Measurements from ENCODE around the gene HSD17B2.

Gene HSD17B2

GRCh38 chr16:82020051-82020450 is 15.0 kb upstream of the HSD17B2 start:
- no peak for DNase-seq

GRCh38 chr16:82023206-82023605 is 11.8 kb upstream of the HSD17B2 start:
- no peak for DNase-seq

- DNase-seq, result no peak
Observed at GRCh38 chr16:82024316-82024715, 10.7 kb upstream of the HSD17B2 start.

GRCh38 chr16:82024883-82025282 is 10.2 kb upstream of the HSD17B2 start:
- DNase-seq, result no peak

- DNase-seq, result no peak
Observed at GRCh38 chr16:82027629-82028064, 7.4 kb upstream of the HSD17B2 start.

- DNase-seq, result no peak
Observed at GRCh38 chr16:82031116-82032084, 3.7 kb upstream of the HSD17B2 start.

- no peak for DNase-seq
Observed at GRCh38 chr16:82033006-82033405, 2.0 kb upstream of the HSD17B2 start.

- DNase-seq, result no peak
Observed at GRCh38 chr16:82033683-82034300, 1.3 kb upstream of the HSD17B2 start.

GRCh38 chr16:82037251-82037650 is 2.2 kb downstream of the HSD17B2 start:
- DNase-seq, result no peak

GRCh38 chr16:82037666-82038065 is 2.6 kb downstream of the HSD17B2 start:
- no peak for DNase-seq

GRCh38 chr16:82040296-82040695 is 5.2 kb downstream of the HSD17B2 start:
- DNase-seq, result no peak

DNA sequence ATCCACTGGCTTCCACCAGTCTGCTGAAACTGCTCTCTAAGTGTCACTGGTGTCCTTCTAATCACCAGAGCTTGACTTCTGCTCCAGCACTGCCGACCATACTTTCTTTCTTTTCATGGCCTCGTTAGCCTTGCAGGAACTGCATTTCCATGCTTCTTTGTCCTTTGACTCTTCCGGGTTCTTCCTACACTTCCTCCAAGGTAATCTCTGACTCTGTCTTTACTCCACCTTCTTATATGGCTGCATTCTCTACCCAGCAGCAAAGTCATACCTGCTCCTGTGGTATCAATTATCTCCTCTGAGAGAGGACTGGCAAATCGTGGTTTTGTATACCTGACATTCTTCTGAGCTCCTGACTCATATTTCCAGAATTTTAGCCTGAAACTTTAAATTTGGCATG is 6.5 kb downstream of the HSD17B2 start:
- DNase-seq, result no peak

GRCh38 chr16:82042144-82042543 is 7.1 kb downstream of the HSD17B2 start:
- no peak for DNase-seq

DNA sequence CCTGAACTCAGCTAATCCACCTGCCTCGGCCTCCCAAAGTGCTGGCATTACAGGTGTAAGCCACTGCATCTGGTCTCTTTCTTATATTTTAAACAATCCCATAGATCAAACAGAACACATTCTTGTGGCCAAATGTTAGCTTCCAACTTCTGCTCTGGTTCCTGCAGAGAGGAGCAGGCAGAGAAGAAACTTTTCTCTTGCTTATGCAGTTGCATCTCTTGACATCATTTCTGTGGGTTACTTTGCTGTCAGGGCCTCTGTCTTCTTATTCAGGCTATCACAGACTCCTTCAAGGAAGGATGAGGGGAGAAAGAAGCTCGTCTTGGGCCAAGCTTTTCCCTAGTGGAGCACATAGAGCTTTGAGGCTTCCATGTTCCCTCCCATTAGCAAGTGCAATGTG is 7.8 kb downstream of the HSD17B2 start:
- DNase-seq, result no peak

- no peak for DNase-seq
Observed at GRCh38 chr16:82043680-82044584, 8.9 kb downstream of the HSD17B2 start.

GRCh38 chr16:82044585-82044911 is 9.5 kb downstream of the HSD17B2 start:
- DNase-seq, result no peak

GRCh38 chr16:82045465-82045864 is 10.4 kb downstream of the HSD17B2 start:
- no peak for DNase-seq

- DNase-seq, result no peak
Observed at GRCh38 chr16:82046541-82046940, 11.5 kb downstream of the HSD17B2 start.

- no peak for DNase-seq
Observed at GRCh38 chr16:82046941-82047340, 11.9 kb downstream of the HSD17B2 start.

DNA sequence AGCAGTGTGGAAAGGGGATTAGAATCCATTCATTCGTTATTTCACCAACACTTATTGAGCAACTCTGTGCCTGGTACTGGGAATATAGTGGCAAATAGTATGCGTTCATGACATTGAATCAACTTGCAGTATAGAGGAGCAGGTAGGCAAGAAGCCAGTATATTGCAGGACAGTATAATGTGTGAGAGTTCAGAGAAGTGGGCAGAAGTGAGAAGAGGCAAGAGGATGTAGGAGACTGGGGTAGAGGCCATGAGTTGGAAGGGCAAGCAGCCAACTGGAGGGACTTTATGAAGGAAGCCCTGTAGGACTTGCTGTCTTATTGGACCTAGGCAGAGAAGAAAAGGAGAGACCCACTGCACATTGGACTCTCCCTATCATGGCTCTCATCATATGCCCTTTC is 12.3 kb downstream of the HSD17B2 start:
- DNase-seq, result no peak

- DNase-seq, result no peak
Observed at GRCh38 chr16:82047787-82048186, 12.7 kb downstream of the HSD17B2 start.

- no peak for DNase-seq
Observed at GRCh38 chr16:82049484-82049883, 14.4 kb downstream of the HSD17B2 start.

GRCh38 chr16:82050506-82050905 is 15.5 kb downstream of the HSD17B2 start:
- no peak for DNase-seq
